Gastrocnemius medialis (tissue), 4 donors: Measurements from ENCODE around the gene NPAS3.

Experiments used
- CTCF ChIP-seq, 5 experiments: fragments of 450-650 bp in 3 of 5; fragments of 200-600 bp in 2 of 5; sonication (generic) in 2 of 5; IDR thresholded peaks in 4 of 5; conservative IDR thresholded peaks in 1 of 5; 1 replicate in 4 of 5; 2 replicates in 1 of 5; pipeline ENCODE4 v1.5.1; 2016 to 2019; ENCODE audit warnings: antibody characterized with exemption in 5 of 5, mild to moderate bottlenecking in 3 of 5, moderate library complexity in 3 of 5
- POLR2A ChIP-seq, 2 donors: fragments of 450-650 bp; IDR thresholded peaks; one replicate each; pipeline ENCODE4 v1.6.1; 2017; ENCODE audit warnings: antibody characterized with exemption in 2 of 2, mild to moderate bottlenecking in 2 of 2, moderate library complexity in 2 of 2

GRCh38 chr14:33844118-33844517 is 905.4 kb downstream of the NPAS3 start:
- TF ChIP-seq CTCF (IDR thresholded peaks at IDR 0.05 in 4 of 5, conservative IDR thresholded peaks at IDR 0.05 in 1 of 5), result no peak
- TF ChIP-seq POLR2A (IDR thresholded peaks at IDR 0.05), result no peak
